Measurements from ENCODE around the gene CA10.

Gene CA10

DNA sequence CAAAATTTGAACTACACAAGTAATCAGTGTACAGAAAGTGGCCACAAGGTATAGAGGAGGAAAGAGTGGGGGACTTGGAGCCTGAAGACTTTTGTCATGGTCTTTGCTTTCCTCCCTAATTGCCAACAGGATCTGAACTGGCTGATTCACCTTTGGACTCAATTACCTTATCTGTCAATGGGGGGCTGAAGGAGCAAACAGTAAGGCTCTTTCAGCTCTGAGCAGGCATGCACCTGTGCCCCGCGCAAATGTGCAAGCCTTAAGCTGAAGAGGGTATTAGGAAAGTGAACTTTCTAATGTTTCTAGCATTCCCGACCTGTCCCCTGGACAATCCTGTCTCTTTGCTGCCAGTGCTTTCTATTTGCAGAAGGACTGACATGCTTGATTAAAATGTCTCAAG lies 302.7 kb downstream of the CA10 start:
- no peak for FAIRE-seq

DNA sequence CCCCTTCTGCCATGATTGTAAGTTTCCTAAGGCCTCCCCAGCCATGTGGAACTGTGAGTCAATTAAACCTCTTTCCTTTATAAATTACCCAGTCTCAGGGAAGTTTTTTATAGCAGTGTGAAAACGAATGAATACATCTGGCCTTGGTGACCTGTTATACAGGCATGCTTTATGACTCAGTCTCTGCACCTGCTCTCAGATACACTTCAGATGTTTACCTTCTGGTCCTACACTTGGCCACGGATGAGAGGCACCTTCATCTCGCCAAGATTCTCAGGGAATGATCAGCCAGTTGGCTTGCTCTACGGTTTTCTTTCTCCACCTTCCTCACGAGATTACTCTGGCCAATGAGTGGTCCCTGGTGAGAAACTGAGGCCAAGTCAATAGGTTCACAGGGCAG lies 304.7 kb downstream of the CA10 start:
- no peak for FAIRE-seq

DNA sequence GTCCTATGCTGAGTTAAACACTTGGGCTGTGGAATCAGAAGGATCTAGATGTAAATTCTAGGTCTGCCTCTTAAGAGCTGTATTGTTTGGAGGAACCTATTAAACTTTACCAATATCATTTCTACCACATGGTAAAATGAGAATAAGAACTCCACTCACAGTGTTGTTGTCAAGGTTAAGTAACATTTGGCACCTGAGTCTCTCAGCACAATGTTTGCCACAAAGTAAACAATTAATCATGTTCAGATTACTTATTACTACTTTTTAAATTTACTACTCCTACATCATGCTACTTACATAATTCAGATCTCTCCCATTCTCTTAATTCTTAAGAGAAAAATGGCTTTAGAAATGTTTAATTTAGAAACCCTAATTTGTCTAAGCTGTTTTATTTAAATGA lies 305.9 kb downstream of the CA10 start:
- FAIRE-seq = no peak

DNA sequence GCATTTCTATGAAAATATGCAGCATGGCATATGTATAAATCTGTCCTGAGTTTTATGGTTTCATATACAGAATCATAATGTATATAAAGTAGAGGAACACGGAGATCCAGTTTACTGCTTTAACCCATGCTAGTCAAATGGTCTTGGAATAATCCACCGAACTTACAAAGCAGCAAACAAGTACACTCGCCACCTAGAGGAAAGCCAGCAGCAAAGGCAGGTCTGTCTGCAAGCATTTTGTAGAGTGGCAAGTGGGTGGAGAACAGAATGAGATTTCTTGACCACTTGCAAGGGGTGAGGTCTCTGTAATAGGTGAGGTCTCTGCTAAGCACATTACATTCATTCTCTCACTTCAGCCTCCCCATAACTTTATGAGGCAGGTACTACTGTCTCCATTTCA lies 308.3 kb downstream of the CA10 start:
- FAIRE-seq = no peak

DNA sequence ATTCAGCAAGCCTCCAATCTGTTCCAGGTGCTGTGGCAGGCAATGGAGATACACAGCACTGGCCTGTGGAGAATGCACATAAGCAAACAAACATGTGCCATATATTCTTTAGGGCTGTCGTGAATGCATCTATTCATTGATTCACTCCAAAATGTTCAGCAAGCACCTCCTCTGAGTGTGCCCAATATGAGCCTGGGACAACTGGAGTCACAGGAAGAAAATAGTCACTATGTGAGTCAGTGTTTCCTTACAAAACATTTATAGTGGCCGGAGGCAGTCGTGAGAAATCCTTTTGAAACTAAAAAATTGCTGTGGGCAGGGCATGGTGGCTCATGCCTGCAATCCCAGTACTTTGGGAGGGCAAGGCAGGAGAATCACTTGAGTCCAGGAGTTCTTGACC lies 310.1 kb downstream of the CA10 start:
- no peak for FAIRE-seq

DNA sequence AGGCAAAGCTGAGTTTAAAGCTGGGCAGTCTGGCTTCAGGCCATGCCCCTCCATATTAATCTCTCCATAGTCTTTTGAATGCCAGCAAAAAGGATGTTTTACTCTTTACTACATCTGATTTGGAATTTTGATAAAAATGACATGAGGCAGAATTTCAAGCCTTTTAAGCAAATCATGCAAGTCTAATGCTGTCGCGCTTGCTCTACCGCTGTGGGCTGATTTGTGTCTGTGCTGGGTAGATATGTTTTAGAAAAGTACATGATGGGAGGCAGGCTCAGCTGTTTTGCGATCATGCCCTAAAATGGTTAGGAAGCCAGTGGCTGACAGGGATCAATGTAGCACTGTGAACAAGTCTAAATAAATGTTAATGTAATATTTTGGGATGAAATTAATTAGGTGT lies 311.9 kb downstream of the CA10 start:
- no peak for FAIRE-seq

DNA sequence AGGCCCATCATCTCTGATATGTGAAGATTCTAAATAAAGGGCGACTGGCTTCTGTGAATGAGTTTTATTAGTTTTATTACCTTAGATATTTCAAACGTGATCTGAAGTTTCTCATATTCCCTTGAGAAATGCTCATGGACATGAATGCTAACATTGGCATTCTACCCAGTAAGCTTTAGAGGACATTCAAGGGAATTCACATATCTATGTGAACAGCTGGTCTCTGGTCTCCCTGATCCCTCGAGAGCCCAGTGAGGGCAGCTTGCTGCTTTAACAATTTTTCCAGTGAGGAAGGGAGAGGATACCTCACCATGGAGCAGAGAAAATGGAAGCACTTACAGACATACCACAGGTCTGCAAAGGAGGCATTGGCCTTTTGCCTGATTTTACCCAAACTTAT lies 312.7 kb downstream of the CA10 start:
- no peak for FAIRE-seq

DNA sequence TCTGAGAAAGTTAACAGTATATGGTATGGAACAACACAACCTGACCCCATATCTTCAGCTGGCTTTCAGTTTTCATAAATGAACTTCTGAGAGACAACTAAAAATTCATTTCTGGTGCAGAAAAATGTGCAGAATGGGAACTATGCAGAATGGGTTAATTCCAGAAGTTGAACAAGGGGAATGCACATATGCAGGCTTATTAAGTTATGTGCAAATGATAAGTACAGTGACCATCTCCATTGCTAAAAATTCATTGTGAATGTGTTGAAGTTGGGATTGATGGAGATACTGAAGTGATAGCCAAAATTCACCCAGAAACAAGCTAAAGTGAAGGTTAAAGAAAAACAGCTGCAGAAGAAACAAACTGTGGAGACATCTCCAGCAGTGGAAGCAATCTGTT lies 315.8 kb downstream of the CA10 start:
- no peak for FAIRE-seq

DNA sequence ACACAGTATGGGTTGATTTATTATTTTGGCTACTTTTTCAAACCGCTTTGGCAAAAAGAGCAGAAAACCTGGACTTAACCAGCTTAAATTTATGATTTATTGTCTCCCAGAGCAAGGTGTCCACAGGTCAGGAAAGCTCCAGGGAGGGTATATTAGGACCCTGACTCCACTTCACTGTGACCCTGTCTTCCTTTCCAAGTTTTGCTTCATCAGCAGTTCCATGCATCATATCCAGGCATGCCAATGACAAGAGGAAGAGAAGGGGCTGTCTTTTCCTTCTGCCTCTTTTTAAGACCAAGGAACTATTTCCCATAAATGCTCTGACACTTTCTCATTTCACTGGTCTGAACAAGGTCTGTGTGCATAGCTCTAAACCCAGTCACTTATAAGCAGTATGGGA lies 316.8 kb downstream of the CA10 start:
- no peak for FAIRE-seq

DNA sequence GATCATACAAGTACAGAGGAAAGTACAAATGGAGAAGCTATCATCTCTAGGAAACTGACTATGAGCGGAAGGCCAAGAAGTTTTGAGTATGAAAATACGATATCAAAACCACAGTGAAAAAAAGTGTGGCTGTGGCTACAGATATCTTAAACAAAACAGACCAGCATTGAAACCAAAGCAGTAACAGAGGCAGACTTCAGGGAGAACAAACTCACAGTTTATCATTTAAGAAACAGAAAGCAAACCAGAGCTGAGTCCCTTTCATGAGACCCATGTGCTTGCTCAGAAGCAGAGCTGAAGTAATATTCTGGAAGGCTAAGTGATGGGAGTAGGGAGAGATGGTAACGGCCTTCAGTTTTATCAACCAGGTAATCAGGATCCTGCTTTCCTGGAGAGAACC lies 317.8 kb downstream of the CA10 start:
- no peak for FAIRE-seq

DNA sequence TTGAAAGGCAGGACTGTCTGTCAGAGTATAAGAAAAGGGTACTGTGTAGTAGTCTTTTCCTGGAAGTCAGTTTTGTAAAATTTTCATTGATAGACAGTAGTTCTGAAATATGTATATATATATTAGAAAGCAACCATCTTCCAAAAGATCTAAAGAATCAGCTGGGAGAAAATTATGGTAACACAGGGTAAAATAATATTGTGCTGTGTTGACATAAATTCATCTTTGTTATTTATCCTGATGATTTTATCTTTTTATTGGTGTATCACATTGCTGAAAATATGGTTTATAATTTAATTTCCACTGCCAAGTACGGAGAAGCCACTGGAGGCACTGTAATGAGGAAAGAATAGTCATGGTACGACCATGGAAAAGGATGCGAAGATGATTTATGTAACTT lies 324.9 kb downstream of the CA10 start:
- FAIRE-seq = no peak

DNA sequence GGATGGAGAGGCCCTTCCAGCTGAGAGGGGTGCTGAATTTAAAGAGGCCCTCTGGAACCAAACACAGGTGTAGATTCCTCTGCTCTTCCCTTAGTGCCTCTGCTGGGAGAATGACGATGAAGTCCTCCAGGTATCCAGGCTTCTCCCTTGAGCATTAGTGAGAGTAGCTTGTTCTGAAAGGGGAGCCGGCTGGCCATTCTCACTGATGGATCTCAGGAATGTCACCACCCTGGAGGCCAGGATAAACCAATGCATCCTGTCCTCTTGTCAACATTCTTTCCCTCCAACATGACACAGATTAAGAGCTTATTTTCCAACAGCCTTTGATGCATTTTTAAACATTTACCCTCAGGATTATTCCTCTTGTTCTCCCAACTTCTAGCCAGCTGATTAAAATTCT lies 325.5 kb downstream of the CA10 start:
- FAIRE-seq = no peak

DNA sequence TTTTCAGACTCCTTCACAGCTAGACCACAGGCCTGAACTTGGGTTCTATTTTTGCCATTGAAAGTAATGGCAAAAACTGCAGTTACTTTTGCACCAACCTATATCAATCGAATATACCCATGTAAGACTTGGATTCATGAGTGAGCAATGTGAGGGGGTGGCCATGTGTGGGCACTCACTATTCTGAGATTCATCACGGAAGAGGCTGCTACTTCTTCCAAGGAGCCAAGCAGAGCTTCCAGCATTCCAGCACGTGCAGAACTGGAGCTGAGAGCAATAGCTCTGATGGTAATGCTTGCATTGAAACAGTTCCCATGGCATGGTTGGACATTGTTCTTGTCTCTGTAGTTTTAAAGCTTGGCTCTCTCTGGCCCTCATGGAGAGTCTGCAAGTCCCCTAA lies 327.6 kb downstream of the CA10 start:
- no peak for FAIRE-seq

DNA sequence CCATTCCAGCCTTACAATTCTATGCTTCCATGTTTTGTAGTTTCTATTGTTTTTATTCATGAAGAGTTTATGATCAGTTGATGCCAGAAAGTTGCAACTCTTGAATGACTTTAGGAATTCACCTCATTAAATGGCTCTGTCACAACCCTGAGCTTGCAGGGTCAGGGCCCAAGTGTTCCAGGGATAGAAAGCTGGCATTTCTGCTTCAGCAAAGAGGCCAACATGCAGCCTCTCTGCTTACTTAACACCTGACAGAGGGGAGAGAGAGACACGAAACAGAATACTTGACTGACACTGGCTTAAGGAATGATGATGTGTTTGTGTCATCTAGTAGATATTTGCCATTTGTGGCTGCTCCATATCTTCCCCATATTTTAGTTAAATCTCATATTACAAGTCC lies 328.1 kb downstream of the CA10 start:
- FAIRE-seq = no peak

DNA sequence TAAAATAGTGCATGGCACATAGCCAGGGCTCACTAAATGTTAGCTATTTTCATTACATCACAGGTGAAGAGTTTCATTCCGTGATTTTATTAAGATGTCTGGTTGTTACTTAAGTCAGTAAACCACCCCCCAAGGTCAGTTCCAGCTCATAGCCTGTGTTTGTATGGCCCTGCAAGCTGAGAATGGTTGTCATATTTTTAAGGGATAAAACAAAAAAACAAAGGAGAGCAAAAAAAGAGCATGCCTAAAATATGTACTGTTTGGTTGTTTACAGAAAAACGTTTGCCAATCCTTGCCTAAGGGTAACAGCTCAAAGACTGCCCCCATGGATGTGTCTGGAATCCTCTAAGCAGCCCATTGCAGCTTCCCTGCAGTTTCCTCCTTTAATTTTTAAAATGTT lies 329.6 kb downstream of the CA10 start:
- FAIRE-seq = no peak

DNA sequence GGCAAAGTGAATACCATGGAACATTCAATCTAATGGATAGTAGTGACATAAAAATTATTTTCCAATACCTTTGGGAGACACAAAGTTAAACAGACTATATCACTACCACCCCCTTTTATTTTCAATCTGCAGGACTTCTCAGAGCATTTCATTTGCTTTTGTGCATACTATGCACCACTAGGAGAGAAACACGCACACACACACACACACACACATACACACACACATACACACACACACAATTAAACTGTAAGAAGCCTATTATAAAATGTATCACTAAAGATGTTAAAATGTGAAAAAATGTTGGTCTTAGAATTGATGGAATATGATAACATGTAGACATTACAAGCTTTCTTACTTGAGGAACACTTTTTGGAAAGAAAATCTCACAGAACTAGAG lies 331.4 kb downstream of the CA10 start:
- FAIRE-seq = no peak

DNA sequence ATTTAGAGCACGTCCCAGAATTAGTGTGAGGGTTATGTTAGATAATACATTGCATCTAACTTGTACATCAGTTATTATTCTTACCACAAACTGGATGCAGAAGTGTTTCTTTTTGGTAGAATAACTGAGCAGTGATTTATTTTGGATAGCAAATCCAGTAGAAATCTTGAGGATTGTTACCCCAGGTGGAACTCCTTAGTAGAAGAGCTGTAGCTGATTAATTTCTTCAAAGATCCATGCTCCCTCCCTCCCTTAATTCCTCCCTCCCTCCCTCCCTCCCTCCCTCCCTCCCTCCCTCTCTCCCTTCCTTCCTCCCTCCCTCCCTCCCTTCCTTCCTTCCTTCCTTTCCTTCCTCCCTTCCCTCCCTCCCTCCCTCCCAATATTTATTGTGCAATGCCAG lies 337.7 kb downstream of the CA10 start:
- no peak for FAIRE-seq

DNA sequence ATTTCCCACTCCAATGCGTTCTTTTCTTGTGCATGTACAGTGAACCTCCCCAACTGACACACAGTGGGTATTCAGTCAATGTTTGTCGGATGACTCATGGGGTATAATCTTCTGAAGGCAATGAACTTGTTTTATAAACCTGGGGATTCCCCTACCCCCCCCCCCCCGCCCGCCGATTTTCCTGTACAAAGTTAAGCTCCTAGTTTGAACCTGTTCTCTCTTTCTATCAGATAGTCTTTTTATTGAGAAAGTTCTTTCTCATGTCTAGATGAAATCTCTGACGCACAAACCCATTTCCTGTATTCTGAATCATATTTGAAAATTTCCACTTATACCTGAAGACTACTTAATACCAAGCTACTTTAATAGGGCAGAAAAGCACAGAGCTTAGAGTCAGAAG lies 338.3 kb downstream of the CA10 start:
- FAIRE-seq = no peak

DNA sequence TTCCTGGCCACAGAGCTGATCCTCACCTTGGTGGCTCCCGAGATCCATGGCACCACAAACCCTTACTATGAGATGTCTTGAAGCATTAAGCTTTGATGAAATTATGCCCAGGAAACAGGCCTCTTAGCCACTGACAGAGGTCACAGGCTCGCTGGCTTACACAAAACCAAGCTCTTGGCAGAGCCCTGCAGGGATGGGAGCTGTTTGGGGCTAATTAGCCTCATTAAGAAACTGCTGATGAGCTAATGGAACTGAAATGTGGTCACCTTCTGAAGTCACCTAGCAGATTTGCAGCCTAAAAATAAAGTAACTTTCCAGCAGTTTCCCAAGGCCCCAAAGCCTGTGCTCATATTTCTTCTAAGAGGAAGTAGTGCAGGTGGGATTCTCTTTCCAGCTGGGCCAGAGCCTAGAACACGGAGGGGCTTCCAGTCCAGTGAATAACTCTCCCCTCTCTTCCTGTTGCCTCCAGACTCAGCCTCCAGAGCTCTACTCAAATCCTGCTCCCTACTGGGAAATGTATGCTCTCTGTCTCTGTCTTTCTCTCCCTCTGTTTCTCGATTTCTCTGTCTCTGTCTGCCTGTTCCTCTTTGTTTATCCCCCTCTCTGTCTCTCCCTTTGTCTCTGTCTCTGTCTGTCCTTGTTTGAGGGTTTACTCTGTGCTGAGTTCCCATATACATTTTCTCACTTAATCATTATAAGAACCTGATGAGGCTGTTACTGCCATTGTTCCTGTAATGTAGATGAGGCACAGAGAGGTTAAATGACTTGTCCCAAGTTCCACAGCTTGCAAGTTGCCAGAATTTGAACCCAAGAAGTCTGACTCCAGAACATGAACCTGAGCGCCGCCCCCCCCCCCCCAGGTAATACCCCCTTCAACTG lies 338.9 kb downstream of the CA10 start:
- no peak for FAIRE-seq

DNA sequence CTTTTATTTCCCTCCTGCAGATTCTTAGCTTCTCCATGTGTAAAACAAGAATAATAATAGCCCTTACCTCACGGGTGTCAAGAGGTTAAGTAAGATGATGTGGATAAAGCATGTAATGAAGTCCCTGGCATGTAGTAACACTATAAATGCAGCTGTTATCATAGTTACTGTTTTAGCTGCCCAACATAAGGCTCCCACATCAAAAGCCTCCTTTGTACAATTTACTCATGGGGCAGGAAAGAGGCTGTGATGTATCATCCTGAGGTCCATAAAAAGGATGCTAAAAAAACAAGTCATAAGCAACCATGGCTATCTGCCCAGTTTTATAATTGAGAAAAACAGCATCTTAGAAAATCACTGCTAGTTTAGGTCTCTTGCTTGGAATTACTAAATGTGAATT lies 339.7 kb downstream of the CA10 start:
- FAIRE-seq = no peak

DNA sequence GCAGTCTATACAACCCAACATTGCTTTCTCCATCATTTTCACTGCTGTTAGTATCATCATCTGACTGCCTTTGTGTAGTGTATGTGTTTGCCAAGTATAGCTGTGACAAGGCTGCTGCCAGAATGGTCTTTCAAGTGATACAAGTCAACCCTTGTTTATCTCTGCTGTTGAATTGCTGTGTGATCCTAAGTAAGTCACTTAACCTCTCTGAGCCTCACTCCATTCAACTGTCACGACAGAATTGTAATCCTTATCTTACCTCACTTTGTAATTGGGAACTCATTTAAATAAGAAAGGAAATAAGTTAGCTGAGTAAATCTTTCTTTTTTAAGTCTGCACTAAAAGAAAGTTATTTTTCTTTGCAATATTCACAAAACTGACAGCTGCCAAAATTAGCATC lies 340.6 kb downstream of the CA10 start:
- no peak for FAIRE-seq

DNA sequence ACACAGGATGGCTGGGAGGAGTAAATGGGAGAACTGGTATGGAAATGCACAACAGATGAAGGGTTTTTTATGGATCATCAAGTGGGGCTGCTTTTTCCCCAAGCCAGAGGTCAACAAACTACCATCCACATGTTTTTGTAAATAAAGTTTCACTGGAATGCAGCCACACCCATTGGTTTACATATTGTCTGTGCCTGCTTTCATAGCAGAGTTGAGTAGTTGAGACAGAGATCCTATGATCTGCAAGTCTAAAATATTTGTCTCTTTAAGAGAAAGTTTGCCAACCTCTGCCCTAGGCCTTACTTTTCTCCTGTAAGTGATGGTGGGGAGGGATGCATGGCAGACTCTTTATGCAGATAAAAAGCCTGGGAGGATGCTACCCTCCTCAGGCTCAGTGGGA lies 341.4 kb downstream of the CA10 start:
- FAIRE-seq = no peak

DNA sequence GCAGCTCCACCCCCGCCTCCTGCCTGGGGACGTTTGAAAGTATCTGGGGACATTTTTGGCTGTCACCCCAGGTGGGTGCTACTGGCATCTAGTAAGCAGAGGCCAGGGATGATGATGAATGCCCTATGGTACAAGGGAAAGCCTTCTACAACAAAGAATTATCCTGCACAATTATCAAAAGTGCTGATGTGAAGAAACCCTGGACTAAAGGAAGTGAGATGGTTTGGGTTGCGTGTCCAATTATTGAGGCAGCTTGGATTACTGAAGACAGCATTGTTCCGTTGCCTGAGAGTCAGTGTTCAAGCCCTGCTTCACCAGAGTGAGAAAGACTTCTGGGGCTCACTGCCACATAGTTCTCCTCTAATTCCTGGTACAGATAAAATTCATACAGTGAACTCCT lies 343.4 kb downstream of the CA10 start:
- no peak for FAIRE-seq

DNA sequence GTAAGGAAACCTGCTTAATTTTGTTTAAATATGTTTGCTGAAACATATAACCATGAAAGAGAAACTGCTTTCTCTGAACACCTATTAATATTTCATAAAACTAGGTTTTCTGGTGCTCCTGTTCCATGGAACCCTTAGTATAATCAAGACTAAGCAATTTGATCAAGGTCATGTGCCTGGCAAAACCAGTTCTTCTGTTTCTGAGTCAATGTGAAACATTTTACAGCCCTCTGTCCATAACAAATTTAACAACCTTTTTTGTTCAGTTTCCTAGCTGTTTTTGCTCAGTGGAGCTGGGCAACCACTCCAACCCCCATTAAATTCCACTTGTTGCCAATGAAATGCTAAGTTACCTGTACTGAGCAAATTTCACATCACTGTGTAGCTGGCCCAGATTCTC lies 344.0 kb downstream of the CA10 start:
- FAIRE-seq = no peak

DNA sequence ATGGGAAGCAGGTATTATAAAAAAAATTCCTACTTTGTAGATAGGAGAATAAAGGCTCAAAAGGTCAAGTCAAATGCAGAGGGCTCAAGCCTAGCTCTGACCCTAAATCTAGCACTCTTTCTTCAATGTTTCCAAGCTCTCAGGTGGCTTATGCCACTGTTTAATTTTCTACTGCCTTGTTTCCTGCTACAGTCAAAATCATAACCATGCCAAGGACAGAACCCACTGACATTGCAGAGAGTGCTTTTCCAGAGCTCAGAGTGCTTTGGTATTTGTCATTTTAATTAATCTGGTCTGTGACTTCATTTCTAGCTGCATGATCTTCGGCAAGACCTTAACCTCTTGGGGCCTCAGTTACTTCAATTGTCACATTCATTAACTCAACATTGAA lies 344.7 kb downstream of the CA10 start:
- FAIRE-seq = no peak

Measured in islet of Langerhans (tissue), 1 donor.